GM23248 (cell line): ENCODE measurements around the gene FOXE1. TPM values are rescaled to one million over a fixed set of nuclear protein-coding genes. Genes with fewer than 3 reads are reported as not detected.

Source experiments
- DNase-seq: peaks from one replicate; pipeline ENCODE4 v3.0.0-alpha.2; 2015
- H2AFZ ChIP-seq: fragments of 200-600 bp; sonication (generic); 2 replicates; pipeline ENCODE4 v1.6.1; 2016; ENCODE audit warnings: antibody characterized with exemption
- H3F3A ChIP-seq: fragments of 200-600 bp; sonication (generic); 2 replicates; pipeline ENCODE4 v1.6.1; 2016; ENCODE audit warnings: mild to moderate bottlenecking, antibody characterized with exemption, mixed run types; ENCODE audit not compliant: insufficient read depth
- H3K27ac ChIP-seq: fragments of 200-600 bp; sonication (generic); 2 replicates; pipeline ENCODE4 v1.5.1; 2016; ENCODE audit warnings: mild to moderate bottlenecking
- H3K27me3 ChIP-seq: fragments of 200-600 bp; sonication (generic); replicated peaks from 2 replicates; pipeline ENCODE4 v1.6.1; 2016; ENCODE audit warnings: mild to moderate bottlenecking; ENCODE audit not compliant: insufficient read depth
- H3K36me3 ChIP-seq: fragments of 200-600 bp; sonication (generic); 2 replicates; pipeline ENCODE4 v1.6.1; 2016; ENCODE audit warnings: low read depth, mild to moderate bottlenecking
- H3K4me1 ChIP-seq: fragments of 200-600 bp; sonication (generic); 2 replicates; pipeline ENCODE4 v1.6.1; 2016; ENCODE audit warnings: mild to moderate bottlenecking; ENCODE audit not compliant: insufficient read depth
- H3K4me2 ChIP-seq: fragments of 200-600 bp; sonication (generic); one replicate; pipeline ENCODE4 v1.6.1; 2016; ENCODE audit warnings: mild to moderate bottlenecking; ENCODE audit not compliant: unreplicated experiment
- H3K4me3 ChIP-seq: fragments of 200-600 bp; sonication (generic); 2 replicates; pipeline ENCODE4 v1.5.1; 2016; ENCODE audit warnings: mild to moderate bottlenecking
- H3K79me2 ChIP-seq: fragments of 200-600 bp; sonication (generic); 2 replicates; pipeline ENCODE4 v1.6.1; 2016; ENCODE audit warnings: mild to moderate bottlenecking; ENCODE audit not compliant: insufficient read depth
- H3K9ac ChIP-seq: fragments of 200-600 bp; sonication (generic); 2 replicates; pipeline ENCODE4 v1.6.1; 2016; ENCODE audit warnings: mild to moderate bottlenecking
- H3K9me2 ChIP-seq: fragments of 200-600 bp; sonication (generic); 2 replicates; pipeline ENCODE4 v1.6.1; 2016; ENCODE audit warnings: mixed run types, mild to moderate bottlenecking, moderate library complexity; ENCODE audit not compliant: insufficient read depth
- H3K9me3 ChIP-seq: fragments of 200-600 bp; sonication (generic); one replicate; pipeline ENCODE4 v1.6.1; 2017; ENCODE audit warnings: low read depth
- H4K20me1 ChIP-seq: fragments of 200-600 bp; sonication (generic); 2 replicates; pipeline ENCODE4 v1.6.0; 2016; ENCODE audit not compliant: insufficient read depth
- EZH2 ChIP-seq: fragments of 200-600 bp; sonication (generic); IDR thresholded peaks from 2 replicates; pipeline ENCODE4 v1.6.1; 2018; ENCODE audit warnings: antibody characterized with exemption, mild to moderate bottlenecking; ENCODE audit not compliant: insufficient read depth, poor library complexity, severe bottlenecking
- EZH2phosphoT487 ChIP-seq: fragments of 200-600 bp; sonication (generic); IDR thresholded peaks from 2 replicates; pipeline ENCODE4 v1.6.1; 2018; ENCODE audit warnings: antibody characterized with exemption, moderate library complexity, mild to moderate bottlenecking, low read depth; ENCODE audit not compliant: insufficient read depth
- WGBS, 2 experiments: methylation state at CpG; one replicate each; pipeline ENCODE4 v1.1.6; 2015 to 2017; ENCODE audit warnings: low lambda C conversion rate in 2 of 2, low coverage in 1 of 2; ENCODE audit errors: missing lambda C conversion rate in 2 of 2; 5-methylcytosine and 5-hydroxymethylcytosine counted together
- in situ Hi-C: fragments of 300-500 bp; cut with MboI; formaldehyde crosslinking; loops from 2 replicates; pipeline ENCODE4 v1.15.0; 2020
- polyA plus RNA-seq: library from polyadenylated mRNA; unstranded; fragments of >200 nt; fragmentation: Nextera tagmentation; extraction: Ambion mirVana; gene quantifications from 2 replicates; pipeline ENCODE4 v1.2.1, GENCODE V29; 2016
- total RNA-seq: library from RNA; depleted of rRNA; stranded (reverse); fragments of >200 nt; shearing (Covaris generic); gene quantifications from 2 replicates; pipeline ENCODE4 v1.2.3, GENCODE V29; 2014

FOXE1 gene
- total and polyA plus RNA-seq, 2 experiments from 2014 or later, result not detected

- Histone ChIP-seq H3F3A (peaks cover 21% of the 10 kb centered on the region), H3K27me3 (no peaks in the 10 kb centered on the region)
These were observed 27.3 kb downstream of the FOXE1 start for GRCh38 chr9:97880336-97880735.

GRCh38 chr9:97889941-97890887, 37.2 kb downstream of the FOXE1 start:
- H2AFZ ChIP-seq, result no peak overlapping the region
- TF ChIP-seq EZH2 (no peak), EZH2phosphoT487 (no peak)
- H3K27ac ChIP-seq, result no peak overlapping the region
- 35 to 36% methylated on average over 9 of the region's 9 CpGs for WGBS, 2 experiments
- H3K4me2 ChIP-seq, result no peak overlapping the region
- H3K4me1 ChIP-seq, result no peaks in the 10 kb centered on the region
- H3K36me3 ChIP-seq, result no peaks in the 10 kb centered on the region
- in situ Hi-C loops, result no loop called here
- DNase-seq, result peak; percentile 44
- H3F3A ChIP-seq, result no peaks in the 10 kb centered on the region
- H3K9me3 ChIP-seq, result no peaks in the 10 kb centered on the region
- H3K9ac ChIP-seq, result no peak overlapping the region
- no peak overlapping the region for H3K4me3 ChIP-seq
- H3K79me2 ChIP-seq, result no peaks in the 10 kb centered on the region
- H4K20me1 ChIP-seq, result no peaks in the 10 kb centered on the region
- no peaks in the 10 kb centered on the region for H3K27me3 ChIP-seq
- no peaks in the 10 kb centered on the region for H3K9me2 ChIP-seq

More at GRCh38 chr9:97880336-97880735, 27.3 kb downstream of the FOXE1 start:
- H3K4me2 ChIP-seq, result no peak overlapping the region
- no peak overlapping the region for H3K27ac ChIP-seq
- in situ Hi-C loops, result no loop called here
- H4K20me1 ChIP-seq, result no peaks in the 10 kb centered on the region
- H3K9ac ChIP-seq, result no peak overlapping the region
- whole genome bisulfite sequencing, 2 experiments, result 77 to 84% methylated on average over 4 of the region's 4 CpGs
- no peak for TF ChIP-seq EZH2phosphoT487
- no peak for TF ChIP-seq EZH2
- no peaks in the 10 kb centered on the region for H3K79me2 ChIP-seq
- H3K9me2 ChIP-seq, result no peaks in the 10 kb centered on the region
- H2AFZ ChIP-seq, result no peak overlapping the region
- peak; percentile 31 for DNase-seq
- H3K9me3 ChIP-seq, result no peaks in the 10 kb centered on the region
- no peaks in the 10 kb centered on the region for H3K36me3 ChIP-seq
- peaks cover 16% of the 10 kb centered on the region for H3K4me1 ChIP-seq
- H3K4me3 ChIP-seq, result no peak overlapping the region

- 81 to 90% methylated on average over 4 to 5 of the region's 5 CpGs for WGBS, 2 experiments
- in situ Hi-C loops, result no loop called here
- no peak overlapping the region for H3K4me3 ChIP-seq
- H3K9ac ChIP-seq, result no peak overlapping the region
- H3K27me3 ChIP-seq, result no peaks in the 10 kb centered on the region
- H3K9me2 ChIP-seq, result no peaks in the 10 kb centered on the region
- no peak overlapping the region for H2AFZ ChIP-seq
- DNase-seq, result no peak
- no peaks in the 10 kb centered on the region for H3K36me3 ChIP-seq
- no peak overlapping the region for H3K27ac ChIP-seq
- H3K79me2 ChIP-seq, result no peaks in the 10 kb centered on the region
- H3K9me3 ChIP-seq, result no peaks in the 10 kb centered on the region
- H4K20me1 ChIP-seq, result no peaks in the 10 kb centered on the region
- H3K4me1 ChIP-seq, result no peaks in the 10 kb centered on the region
- TF ChIP-seq EZH2, result no peak
- no peak for TF ChIP-seq EZH2phosphoT487
- no peaks in the 10 kb centered on the region for H3F3A ChIP-seq
- no peak overlapping the region for H3K4me2 ChIP-seq
These were observed 38.7 kb downstream of the FOXE1 start for GRCh38 chr9:97891736-97892135.

- no peak for DNase-seq
These were observed 39.4 kb downstream of the FOXE1 start for GRCh38 chr9:97892421-97892820.

More at GRCh38 chr9:97892421-97892820, 39.4 kb downstream of the FOXE1 start:
- H3K4me1 ChIP-seq, result no peaks in the 10 kb centered on the region
- no peaks in the 10 kb centered on the region for H3K79me2 ChIP-seq
- 50 to 77% methylated on average over 2 of the region's 2 CpGs for WGBS, 2 experiments
- TF ChIP-seq EZH2 (no peak), EZH2phosphoT487 (no peak)
- no peaks in the 10 kb centered on the region for H3K9me2 ChIP-seq
- no peaks in the 10 kb centered on the region for H3K9me3 ChIP-seq
- in situ Hi-C loops, result no loop called here
- no peak overlapping the region for H3K9ac ChIP-seq
- no peak overlapping the region for H2AFZ ChIP-seq
- H3K27ac ChIP-seq, result no peak overlapping the region
- no peaks in the 10 kb centered on the region for H4K20me1 ChIP-seq
- H3K36me3 ChIP-seq, result no peaks in the 10 kb centered on the region
- H3F3A ChIP-seq, result no peaks in the 10 kb centered on the region
- no peaks in the 10 kb centered on the region for H3K27me3 ChIP-seq
- no peak overlapping the region for H3K4me3 ChIP-seq
- no peak overlapping the region for H3K4me2 ChIP-seq
